Measurements from ENCODE around the gene SYNE2.
A peak's percentile ranks its signal among the peaks of the same experiment; 100 is the strongest.

The SYNE2 gene

GRCh38 chr14:64061115-64061514, 208.3 kb downstream of the SYNE2 start:
- DNase-seq (ENCODE audit: low read depth), result no peak
- no peak overlapping the region for H3K4me3 ChIP-seq (ENCODE audit: low read length)
- no peak for TF ChIP-seq CTCF (conservative IDR thresholded peaks at IDR 0.05; ENCODE audit: low read length)

GRCh38 chr14:64061706-64062105, 208.9 kb downstream of the SYNE2 start:
- DNase-seq (ENCODE audit: low read depth), result no peak
- no peak for TF ChIP-seq CTCF (conservative IDR thresholded peaks at IDR 0.05; ENCODE audit: low read length)
- H3K4me3 ChIP-seq (ENCODE audit: low read length), result no peak overlapping the region

- no peak overlapping the region for H3K4me3 ChIP-seq (ENCODE audit: low read length)
- no peak for DNase-seq (ENCODE audit: low read depth)
- no peak for TF ChIP-seq CTCF (conservative IDR thresholded peaks at IDR 0.05; ENCODE audit: low read length)
Observed at GRCh38 chr14:64062381-64063115, 209.7 kb downstream of the SYNE2 start.

GRCh38 chr14:64064447-64064846, 211.6 kb downstream of the SYNE2 start:
- no peak for TF ChIP-seq CTCF (conservative IDR thresholded peaks at IDR 0.05; ENCODE audit: low read length)
- H3K4me3 ChIP-seq (ENCODE audit: low read length), result no peak overlapping the region
- no peak for DNase-seq (ENCODE audit: low read depth)

GRCh38 chr14:64069634-64070359, 217.0 kb downstream of the SYNE2 start:
- DNase-seq (ENCODE audit: low read depth), result peak; percentile 29
- no peak for TF ChIP-seq CTCF (conservative IDR thresholded peaks at IDR 0.05; ENCODE audit: low read length)
- no peak overlapping the region for H3K4me3 ChIP-seq (ENCODE audit: low read length)

GRCh38 chr14:64074961-64075612, 222.3 kb downstream of the SYNE2 start:
- TF ChIP-seq CTCF (conservative IDR thresholded peaks at IDR 0.05; ENCODE audit: low read length), result no peak
- H3K4me3 ChIP-seq (ENCODE audit: low read length), result no peak overlapping the region
- peak; percentile 52 for DNase-seq (ENCODE audit: low read depth)

All from AG10803 (cell line).